HepG2 (cell line): ENCODE results near the gene MRGPRF. TPM values are rescaled to one million over a fixed set of nuclear protein-coding genes. Genes with fewer than 3 reads are reported as not detected.

ENCODE experiments used
- ATAC-seq: fragments of 200-7000 bp; cut with Tn5 transposase; 3 replicates; pipeline ENCODE4 v1.9.1; 2020; ENCODE audit warnings: mild to moderate bottlenecking, moderate library complexity
- BruUV-seq: library from RNA; stranded (reverse); fragments of 400-500 nt; replicated peaks from 2 replicates; lab custom pipeline; 2021; lab: Mats Ljungman, UMichigan
- CTCF ChIA-PET: fragments of 300-600 bp; formaldehyde crosslinking; extraction: SDS; loops from one replicate; lab custom pipeline; 2021; ENCODE audit warnings: low total read pairs, inconsistent platforms, low intra/inter-chr PET ratio; lab: Yijun Ruan, JAX
- POLR2A ChIA-PET: fragments of 350-600 bp; sonication (Branson Sonifier 250); formaldehyde crosslinking; loops from one replicate; lab custom pipeline; 2020; ENCODE audit warnings: antibody characterized with exemption, inconsistent platforms; lab: Yijun Ruan, JAX
- DNase-seq: peaks from one replicate; pipeline ENCODE4 v3.0.0-alpha.2; 2015; ENCODE audit warnings: low spot score
- FAIRE-seq: peaks from 3 replicates; lab custom pipeline; 2011; peaks lifted over from hg19 to GRCh38; lab: Jason Lieb, UNC
- H2AFZ ChIP-seq: one replicate; pipeline ENCODE4 v1.6.1; 2011; ENCODE audit warnings: low read length, inconsistent platforms
- H3K27ac ChIP-seq: fragments of 300-600 bp; 3 replicates; pipeline ENCODE4 v1.8.0; 2011; ENCODE audit warnings: mixed run types, mild to moderate bottlenecking, mixed read lengths, low read length, inconsistent platforms; ENCODE audit not compliant: insufficient read depth; ENCODE audit errors: extremely low read length
- H3K27me3 ChIP-seq, 2 experiments: fragments of 200-600 bp in 1 of 2; 2 replicates in 1 of 2; 3 replicates in 1 of 2; pipeline versions ENCODE4 v1.6.0 to v1.8.0; 2011; ENCODE audit warnings: low read length in 2 of 2, mild to moderate bottlenecking in 2 of 2, moderate library complexity in 2 of 2, inconsistent platforms in 1 of 2; ENCODE audit not compliant: insufficient read depth in 2 of 2, control insufficient read depth in 1 of 2
- H3K36me3 ChIP-seq, 2 experiments: fragments of 200-600 bp in 1 of 2; replicated peaks in 1 of 2; 2 replicates in 1 of 2; 3 replicates in 1 of 2; pipeline versions ENCODE4 v1.5.1 to v1.8.0; 2011; ENCODE audit warnings: low read length in 2 of 2, inconsistent platforms in 1 of 2; ENCODE audit not compliant: insufficient read depth in 2 of 2, control insufficient read depth in 1 of 2
- H3K4me1 ChIP-seq: 2 replicates; pipeline ENCODE4 v1.5.1; 2012; ENCODE audit warnings: low read length, inconsistent platforms; ENCODE audit not compliant: insufficient read depth
- H3K4me2 ChIP-seq: 2 replicates; pipeline ENCODE4 v1.6.0; 2011; ENCODE audit warnings: low read depth, low read length, inconsistent platforms
- H3K4me3 ChIP-seq, 3 experiments: fragments of 200-600 bp in 1 of 3; sonication (generic), shearing (Covaris generic) in 1 of 3; replicated peaks in 1 of 3; 2 replicates each; pipeline ENCODE4 v1.5.1; 2011 to 2016; ENCODE audit warnings: low read length in 3 of 3, inconsistent platforms in 2 of 3, low read depth in 2 of 3, mild to moderate bottlenecking in 2 of 3, control low read depth in 1 of 3, mixed read lengths in 1 of 3; ENCODE audit not compliant: insufficient read depth in 1 of 3
- H3K79me2 ChIP-seq: one replicate; pipeline ENCODE4 v1.6.1; 2011; ENCODE audit warnings: low read length, inconsistent platforms; ENCODE audit not compliant: insufficient read depth
- H3K9ac ChIP-seq: 2 replicates; pipeline ENCODE4 v1.6.0; 2011; ENCODE audit warnings: mild to moderate bottlenecking, low read depth, low read length, inconsistent platforms; ENCODE audit not compliant: insufficient read depth
- H3K9me3 ChIP-seq: 2 replicates; pipeline ENCODE4 v1.5.1; 2012; ENCODE audit warnings: mild to moderate bottlenecking, low read length
- H4K20me1 ChIP-seq: 2 replicates; pipeline ENCODE4 v1.6.0; 2011; ENCODE audit warnings: inconsistent platforms, mild to moderate bottlenecking, low read length, moderate library complexity; ENCODE audit not compliant: insufficient read depth
- AGO1 ChIP-seq: fragments of 200-400 bp; formaldehyde crosslinking; IDR thresholded peaks from 2 replicates; pipeline ENCODE4 v1.6.1; 2017; ENCODE audit warnings: mild to moderate bottlenecking, low read depth, low read length, moderate library complexity; ENCODE audit not compliant: poor library complexity, severe bottlenecking
- CENPT ChIP-seq: sonication (generic); formaldehyde crosslinking; IDR thresholded peaks from 2 replicates; pipeline ENCODE4 v1.8.0; 2022; ENCODE audit warnings: low read depth, mild to moderate bottlenecking, moderate library complexity, missing genetic modification reagents
- ETV6 ChIP-seq: sonication (generic); formaldehyde crosslinking; conservative IDR thresholded peaks from 2 replicates; pipeline ENCODE4 v1.4.0; 2020; ENCODE audit warnings: missing genetic modification reagents
- FLYWCH1 ChIP-seq: sonication (generic); formaldehyde crosslinking; IDR thresholded peaks from 2 replicates; pipeline ENCODE4 v1.8.1; 2023; ENCODE audit warnings: mild to moderate bottlenecking, missing genetic modification reagents
- FOSL2 ChIP-seq: sonication (generic); formaldehyde crosslinking; IDR thresholded peaks from 2 replicates; pipeline ENCODE4 v1.4.0; 2020; ENCODE audit warnings: missing genetic modification reagents
- GZF1 ChIP-seq: sonication (generic); formaldehyde crosslinking; IDR thresholded peaks from 2 replicates; pipeline ENCODE4 v1.5.1; 2020; ENCODE audit warnings: mild to moderate bottlenecking, missing genetic modification reagents
- HNRNPLL ChIP-seq: fragments of 200-400 bp; formaldehyde crosslinking; IDR thresholded peaks from 2 replicates; pipeline ENCODE4 v1.6.1; 2017; ENCODE audit warnings: mild to moderate bottlenecking, low read depth, low read length; ENCODE audit not compliant: poor library complexity, severe bottlenecking
- JUNB ChIP-seq: sonication (generic); formaldehyde crosslinking; IDR thresholded peaks from 2 replicates; pipeline ENCODE4 v1.8.0; 2022; ENCODE audit warnings: missing genetic modification reagents, mild to moderate bottlenecking, borderline replicate concordance
- KAT8 ChIP-seq: IDR thresholded peaks from 2 replicates; pipeline ENCODE4 v1.6.1; 2016; ENCODE audit warnings: missing genetic modification reagents, missing compliant biosample characterization
- NFKB2 ChIP-seq: sonication (generic); formaldehyde crosslinking; IDR thresholded peaks from 2 replicates; pipeline ENCODE4 v1.4.0; 2020; ENCODE audit warnings: missing genetic modification reagents, borderline replicate concordance
- NRL ChIP-seq: sonication (generic); formaldehyde crosslinking; IDR thresholded peaks from 2 replicates; pipeline ENCODE4 v1.5.0; 2020; ENCODE audit warnings: missing genetic modification reagents, mild to moderate bottlenecking, moderate library complexity, borderline replicate concordance
- RFX5 ChIP-seq: IDR thresholded peaks from 2 replicates; pipeline ENCODE4 v1.6.1; 2011; ENCODE audit warnings: low read depth, low read length, improper control_type of control experiment
- SALL1 ChIP-seq: sonication (generic); formaldehyde crosslinking; IDR thresholded peaks from 2 replicates; pipeline ENCODE4 v1.8.0; 2022; ENCODE audit warnings: mild to moderate bottlenecking, missing genetic modification reagents
- ZBTB44 ChIP-seq: sonication (generic); formaldehyde crosslinking; IDR thresholded peaks from 2 replicates; pipeline ENCODE4 v1.4.0; 2020; ENCODE audit warnings: missing genetic modification reagents
- ZC3H4 ChIP-seq: sonication (generic); formaldehyde crosslinking; IDR thresholded peaks from 2 replicates; pipeline ENCODE4 v1.4.0; 2020; ENCODE audit warnings: missing genetic modification reagents, borderline replicate concordance
- ZNF136 ChIP-seq: sonication (generic); formaldehyde crosslinking; IDR thresholded peaks from 2 replicates; pipeline ENCODE4 v1.8.1; 2022; ENCODE audit warnings: low read depth, mild to moderate bottlenecking, moderate library complexity, missing genetic modification reagents
- ZNF501 ChIP-seq: sonication (generic); formaldehyde crosslinking; IDR thresholded peaks from 2 replicates; pipeline ENCODE4 v1.5.1; 2020; ENCODE audit warnings: mild to moderate bottlenecking, moderate library complexity, missing genetic modification reagents
- ZNF570 ChIP-seq: sonication (generic); formaldehyde crosslinking; IDR thresholded peaks from 2 replicates; pipeline ENCODE4 v1.4.0; 2020; ENCODE audit warnings: mild to moderate bottlenecking, missing genetic modification reagents, borderline replicate concordance
- ZNF572 ChIP-seq: sonication (generic); formaldehyde crosslinking; IDR thresholded peaks from 2 replicates; pipeline ENCODE4 v1.5.1; 2020; ENCODE audit warnings: mild to moderate bottlenecking, missing genetic modification reagents
- ZNF589 ChIP-seq: sonication (generic); formaldehyde crosslinking; conservative IDR thresholded peaks from 2 replicates; pipeline ENCODE4 v1.8.0; 2022; ENCODE audit warnings: mild to moderate bottlenecking, moderate library complexity, missing genetic modification reagents
- ZNF724P ChIP-seq: sonication (generic); formaldehyde crosslinking; IDR thresholded peaks from 2 replicates; pipeline ENCODE4 v1.8.0; 2022; ENCODE audit warnings: missing genetic modification reagents, borderline replicate concordance
- ZNF781 ChIP-seq: sonication (generic); formaldehyde crosslinking; IDR thresholded peaks from 2 replicates; pipeline ENCODE4 v1.5.1; 2020; ENCODE audit warnings: borderline replicate concordance, mild to moderate bottlenecking, missing genetic modification reagents; ENCODE audit errors: not compliant biosample characterization
- WGBS: methylation state at CpG from one replicate; pipeline ENCODE4 v1.1.6; 2017; ENCODE audit warnings: low lambda C conversion rate; 5-methylcytosine and 5-hydroxymethylcytosine counted together
- in situ Hi-C: cut with HindIII; loops from 2 replicates; pipeline ENCODE4 v1.10.0; 2017; ENCODE audit warnings: low pct_unique_long_range_greater_than_20kb; ENCODE audit not compliant: extremely low pct_ligation_motif_present
- intact Hi-C: fragments of 100-400 bp; cut with micrococcal nuclease; formaldehyde crosslinking; loops from one replicate; pipeline ENCODE4 v1.10.0; 2022; ENCODE audit not compliant: unreplicated experiment
- polyA plus RNA-seq, 8 experiments: library from polyadenylated mRNA; depleted of rRNA in 3 of 8; stranded (reverse) in 7 of 8; unstranded in 1 of 8; fragments of >200 nt; fragmentation: Illumina TruSeq in 4 of 8; extraction: Trizol in 4 of 8; gene quantifications; 2 replicates each; pipeline versions ENCODE4 v1.2.1 to v1.2.3, GENCODE V29; 2011 to 2016; ENCODE audit warnings: low read depth in 4 of 8, missing spikeins in 1 of 8, mixed read lengths in 1 of 8; ENCODE audit not compliant: insufficient read depth in 1 of 8
- total RNA-seq, 5 experiments: library from RNA; depleted of rRNA; stranded (reverse); fragments of >200 nt; fragmentation: Illumina TruSeq; extraction: Trizol; gene quantifications; 2 replicates each; pipeline ENCODE4 v1.2.3, GENCODE V29; 2016; ENCODE audit warnings: low read depth in 1 of 5

Gene MRGPRF
- total and polyA plus RNA-seq, 2 of the 13 experiments (the other 11 are each of a cell fraction or from before 2014, with no cell fraction given): not detected

GRCh38 chr11:69008737-69009440 lies 4.2 kb downstream of the MRGPRF start:
- H3K27ac ChIP-seq: peak overlapping the region; percentile 15
- no peak overlapping the region for H3K9ac ChIP-seq
- peaks cover 44% of the 10 kb centered on the region for H3K4me1 ChIP-seq
- peak; percentile 36 for DNase-seq
- TF ChIP-seq RFX5: no peak
- no peak for TF ChIP-seq NFKB2 (CRISPR knock-in tag)
- TF ChIP-seq SALL1 (CRISPR knock-in tag): peak; percentile 5; the same call in 1 of the 2 replicates
- TF ChIP-seq ZNF781: no peak
- TF ChIP-seq FOSL2: peak; percentile 70
- TF ChIP-seq ZNF501: peak; percentile 20; the same call in 1 of the 2 replicates
- no peak for TF ChIP-seq JUNB (CRISPR knock-in tag)
- no peak for TF ChIP-seq GZF1 (CRISPR knock-in tag)
- 0 out of 2 replicates have a peak, but pooled peaks have one; percentile 35 for TF ChIP-seq NRL (CRISPR knock-in tag)
- no peak for TF ChIP-seq ZC3H4 (CRISPR knock-in tag)
- no peak for TF ChIP-seq ZNF589 (CRISPR knock-in tag)
- TF ChIP-seq KAT8 (CRISPR knock-in tag): no peak
- no peak for TF ChIP-seq FLYWCH1
- no peak for TF ChIP-seq CENPT (CRISPR knock-in tag)
- no peak for TF ChIP-seq ZBTB44
- no peak for TF ChIP-seq ZNF570 (CRISPR knock-in tag)
- TF ChIP-seq ZNF136 (CRISPR knock-in tag): no peak
- 0 out of 2 replicates have a peak, but pooled peaks have one; percentile 38 for TF ChIP-seq ZNF572
- TF ChIP-seq ETV6 (CRISPR knock-in tag): no peak
- no peak for TF ChIP-seq ZNF724P (CRISPR knock-in tag)
- TF ChIP-seq HNRNPLL: peak; percentile 27
- no peak for TF ChIP-seq AGO1
- no TSS peak for BruUV-seq
- no peak overlapping the region for H2AFZ ChIP-seq
- WGBS: 37% methylated on average over 5 of the region's 17 CpGs
- no peaks in the 10 kb centered on the region for H3K9me3 ChIP-seq
- peak; percentile 67 for ATAC-seq
- peak overlapping the region in 1 of 3 experiments; percentile 47; a peak in 1 of 6 replicates for H3K4me3 ChIP-seq
- ChIA-PET POLR2A (no interaction called here), CTCF (no interaction called here)
- no peak for FAIRE-seq
- in situ Hi-C loops (no loop called here), intact Hi-C loops (no loop called here)
- peaks cover 20 to 42% of the 10 kb centered on the region in 2 experiments for H3K27me3 ChIP-seq
- H3K79me2 ChIP-seq: no peaks in the 10 kb centered on the region
- no peaks in the 10 kb centered on the region for H4K20me1 ChIP-seq
- H3K36me3 ChIP-seq: no peaks in the 10 kb centered on the region
- peak overlapping the region; percentile 68 for H3K4me2 ChIP-seq
